ENCODE results near the gene NCAPH2. TPM values are rescaled to one million over a fixed set of nuclear protein-coding genes. Genes with fewer than 3 reads are reported as not detected.

Gene NCAPH2
- total and polyA plus RNA-seq, 2 of the 8 experiments (the other 6 are each of a cell fraction or from before 2014, with no cell fraction given), result 62.2 to 81.6 TPM

GRCh38 chr22:50569041-50569459, 61.0 kb downstream of the NCAPH2 start (continued):
- TF ChIP-seq SIN3A (conservative IDR thresholded peaks at IDR 0.05 in 1 of 2, IDR thresholded peaks at IDR 0.05 in 1 of 2; ENCODE audit: low read depth in 1 of 2, low read length in 2 of 2), result no peak
- no peak for TF ChIP-seq HDAC2 (IDR thresholded peaks at IDR 0.05; ENCODE audit: borderline replicate concordance in 1 of 2, low read depth in 2 of 2, low read length in 2 of 2)
- no peak for TF ChIP-seq CBX8 (IDR thresholded peaks at IDR 0.05; ENCODE audit: borderline replicate concordance, low read depth, low read length)
- TF ChIP-seq CREB1 (IDR thresholded peaks at IDR 0.05), result no peak
- TF ChIP-seq CHD1 (IDR thresholded peaks at IDR 0.05; ENCODE audit: low read depth, low read length), result no peak

All from H1 (cell line).